Thoracic aorta (tissue), 2 donors: ENCODE measurements around the gene ADCY3. TPM values are rescaled to one million over a fixed set of nuclear protein-coding genes. Genes with fewer than 3 reads are reported as not detected.

Source experiments
- ATAC-seq: fragments of 150-250 bp; one replicate; pipeline ENCODE4 v1.8.0; 2017; ENCODE audit warnings: low read depth; ENCODE audit not compliant: insufficient number of reproducible peaks, low FRiP score
- DNase-seq: peaks from one replicate; pipeline ENCODE4 v3.0.0-alpha.2; 2020; ENCODE audit warnings: low spot score
- H3K27ac ChIP-seq, 2 donors: fragments of 200-600 bp; sonication (generic); 1 replicate in 1 of 2; 2 replicates in 1 of 2; pipeline ENCODE4 v1.5.1; 2016; ENCODE audit warnings: mild to moderate bottlenecking in 2 of 2, moderate library complexity in 2 of 2
- H3K27me3 ChIP-seq: fragments of 200-600 bp; sonication (generic); replicated peaks from 2 replicates; pipeline ENCODE4 v1.6.0; 2016; ENCODE audit warnings: mild to moderate bottlenecking; ENCODE audit not compliant: insufficient read depth
- H3K36me3 ChIP-seq: fragments of 200-600 bp; sonication (generic); one replicate; pipeline ENCODE4 v1.5.1; 2016
- H3K4me1 ChIP-seq, 2 donors: fragments of 200-600 bp; sonication (generic); 1 replicate in 1 of 2; 2 replicates in 1 of 2; pipeline versions ENCODE4 v1.5.1 to v1.6.0; 2016; ENCODE audit warnings: low read depth in 2 of 2, mild to moderate bottlenecking in 1 of 2; ENCODE audit not compliant: control insufficient read depth in 1 of 2
- H3K4me3 ChIP-seq: fragments of 200-600 bp; sonication (generic); 2 replicates; pipeline ENCODE4 v1.5.1; 2016; ENCODE audit warnings: mild to moderate bottlenecking
- H3K9me3 ChIP-seq: fragments of 200-600 bp; sonication (generic); 2 replicates; pipeline ENCODE4 v1.5.1; 2016
- CTCF ChIP-seq: fragments of 200-600 bp; sonication (generic); IDR thresholded peaks from one replicate; pipeline ENCODE4 v1.5.1; 2019; ENCODE audit warnings: antibody characterized with exemption
- total RNA-seq, 2 donors: library from RNA; depleted of rRNA; stranded (reverse); fragments of >200 nt; gene quantifications; one replicate each; pipeline versions ENCODE4 v1.1.0 to v1.2.3, GENCODE V29; 2016

ADCY3 gene
- total RNA-seq, 2 donors from 2014 or later, result 51.9 to 78.9 TPM

DNA sequence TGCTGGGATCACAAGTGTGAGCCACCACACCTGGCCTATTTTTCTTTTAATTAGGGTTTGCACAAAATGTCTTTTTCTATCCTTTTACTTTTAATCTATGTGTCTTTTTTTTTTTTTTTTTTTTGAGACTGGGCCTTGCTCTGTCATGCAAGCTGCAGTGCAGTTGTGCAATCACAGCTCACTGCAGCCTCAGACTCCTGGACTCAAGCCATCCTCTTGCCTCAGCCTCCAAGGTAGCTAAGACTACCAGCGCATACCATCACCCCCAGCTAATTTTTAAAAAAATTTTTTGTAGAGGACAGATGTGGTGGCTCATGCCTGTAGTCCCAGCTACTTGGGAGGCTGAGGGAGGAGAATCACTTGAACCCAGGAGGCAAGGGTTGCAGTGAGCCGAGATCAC, 27.1 kb downstream of the ADCY3 start:
- H3K4me1 ChIP-seq, result no peaks in the 10 kb centered on the region
- H3K4me3 ChIP-seq, result no peak overlapping the region
- H3K36me3 ChIP-seq, result no peaks in the 10 kb centered on the region
- H3K27ac ChIP-seq, result no peak overlapping the region
- TF ChIP-seq CTCF, result no peak
- ATAC-seq (no peak), DNase-seq (no peak)
- peaks cover 20% of the 10 kb centered on the region for H3K9me3 ChIP-seq
- H3K27me3 ChIP-seq, result no peaks in the 10 kb centered on the region

GRCh38 chr2:24891201-24891600, 28.8 kb downstream of the ADCY3 start:
- Histone ChIP-seq H3K27ac (no peak overlapping the region), H3K36me3 (no peaks in the 10 kb centered on the region), H3K4me1 (peaks cover 0 to 10% of the 10 kb centered on the region in 2 donors), H3K4me3 (no peak overlapping the region), H3K9me3 (peaks cover 20% of the 10 kb centered on the region), H3K27me3 (no peaks in the 10 kb centered on the region)
- no peak for ATAC-seq
- no peak for TF ChIP-seq CTCF
- no peak for DNase-seq

- Histone ChIP-seq H3K4me3 (no peak overlapping the region), H3K4me1 (peaks cover 0 to 13% of the 10 kb centered on the region in 2 donors), H3K27me3 (no peaks in the 10 kb centered on the region), H3K27ac (no peak overlapping the region), H3K9me3 (peaks cover 3% of the 10 kb centered on the region), H3K36me3 (no peaks in the 10 kb centered on the region)
- ATAC-seq, result no peak
- TF ChIP-seq CTCF, result no peak
- no peak for DNase-seq
Measured at GRCh38 chr2:24889221-24889620, 30.8 kb downstream of the ADCY3 start.

DNA sequence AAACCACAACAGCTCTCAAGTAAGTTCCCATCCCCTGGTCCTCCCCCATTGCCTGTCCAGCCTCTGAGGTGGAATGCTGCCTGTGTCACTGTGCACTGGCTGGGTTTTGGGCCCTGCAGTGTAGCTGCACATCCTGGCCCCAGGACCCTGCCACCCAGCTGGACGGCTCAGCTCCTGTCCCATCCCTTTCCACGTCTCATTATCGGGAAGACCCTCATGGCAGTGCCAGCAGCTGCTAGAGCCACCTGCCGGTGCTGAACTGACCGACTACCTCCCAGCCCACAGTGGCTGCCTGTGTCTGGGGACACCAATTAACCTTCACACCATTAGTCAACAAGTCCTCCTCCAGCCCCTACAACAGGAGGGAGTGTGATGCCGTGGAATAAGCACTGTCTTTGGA, 31.9 kb downstream of the ADCY3 start:
- TF ChIP-seq CTCF, result no peak
- no peak for DNase-seq
- Histone ChIP-seq H3K27ac (no peak overlapping the region), H3K4me3 (no peak overlapping the region), H3K36me3 (no peaks in the 10 kb centered on the region), H3K4me1 (peaks cover 0 to 13% of the 10 kb centered on the region in 2 donors), H3K27me3 (no peaks in the 10 kb centered on the region), H3K9me3 (peaks cover 3% of the 10 kb centered on the region)
- no peak for ATAC-seq

DNA sequence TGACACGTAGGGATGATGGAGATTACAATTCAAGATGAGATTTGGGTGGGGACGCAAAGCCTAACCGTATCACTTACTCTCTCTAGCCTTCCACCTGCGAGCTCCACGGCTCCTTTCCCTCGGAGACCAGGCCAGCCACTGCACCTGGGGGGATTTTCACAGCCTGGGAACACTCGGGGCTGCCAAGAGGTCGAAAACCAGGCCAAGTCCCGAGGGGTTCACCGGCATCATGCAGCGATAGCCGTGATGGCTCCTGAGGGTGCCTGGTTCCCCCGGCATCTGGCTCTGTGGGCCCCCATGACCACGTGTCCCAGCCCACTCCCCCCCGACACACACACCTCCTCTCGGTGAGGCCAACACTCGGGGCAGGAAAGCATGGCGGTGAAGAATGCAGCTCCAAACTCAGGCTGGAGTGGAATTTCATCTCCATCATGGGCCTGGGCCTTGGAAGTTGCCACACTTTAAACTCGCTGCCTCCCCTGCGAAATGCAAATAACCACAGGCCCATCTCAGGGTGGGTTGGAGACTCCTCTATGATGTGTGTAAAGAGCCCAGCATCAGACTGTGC, 32.6 kb downstream of the ADCY3 start:
- no peak for ATAC-seq
- DNase-seq, result no peak
- no peaks in the 10 kb centered on the region for H3K27me3 ChIP-seq
- peak overlapping the region in 1 of 2 donors; percentile 40 for H3K27ac ChIP-seq
- TF ChIP-seq CTCF, result no peak
- H3K4me1 ChIP-seq, result peaks cover 0 to 13% of the 10 kb centered on the region in 2 donors
- no peak overlapping the region for H3K4me3 ChIP-seq
- no peaks in the 10 kb centered on the region for H3K36me3 ChIP-seq
- H3K9me3 ChIP-seq, result peaks cover 3% of the 10 kb centered on the region
